DND-41 (cell line): ENCODE results near the gene PAK5.

ENCODE experiments used
- EZH2 ChIP-seq: IDR thresholded peaks from 3 replicates; pipeline ENCODE4 v1.6.1; 2012; ENCODE audit warnings: borderline replicate concordance, low read depth, mild to moderate bottlenecking, moderate library complexity, low read length, inconsistent platforms; ENCODE audit not compliant: severe bottlenecking
- TF ChIP-seq, protein P1 (sequence below): IDR thresholded peaks from 2 replicates; pipeline ENCODE4 v1.5.1; 2012; ENCODE audit warnings: borderline replicate concordance, low read length, moderate library complexity, mild to moderate bottlenecking; ENCODE audit not compliant: poor library complexity, severe bottlenecking; ENCODE audit errors: extremely low read depth

DNA sequence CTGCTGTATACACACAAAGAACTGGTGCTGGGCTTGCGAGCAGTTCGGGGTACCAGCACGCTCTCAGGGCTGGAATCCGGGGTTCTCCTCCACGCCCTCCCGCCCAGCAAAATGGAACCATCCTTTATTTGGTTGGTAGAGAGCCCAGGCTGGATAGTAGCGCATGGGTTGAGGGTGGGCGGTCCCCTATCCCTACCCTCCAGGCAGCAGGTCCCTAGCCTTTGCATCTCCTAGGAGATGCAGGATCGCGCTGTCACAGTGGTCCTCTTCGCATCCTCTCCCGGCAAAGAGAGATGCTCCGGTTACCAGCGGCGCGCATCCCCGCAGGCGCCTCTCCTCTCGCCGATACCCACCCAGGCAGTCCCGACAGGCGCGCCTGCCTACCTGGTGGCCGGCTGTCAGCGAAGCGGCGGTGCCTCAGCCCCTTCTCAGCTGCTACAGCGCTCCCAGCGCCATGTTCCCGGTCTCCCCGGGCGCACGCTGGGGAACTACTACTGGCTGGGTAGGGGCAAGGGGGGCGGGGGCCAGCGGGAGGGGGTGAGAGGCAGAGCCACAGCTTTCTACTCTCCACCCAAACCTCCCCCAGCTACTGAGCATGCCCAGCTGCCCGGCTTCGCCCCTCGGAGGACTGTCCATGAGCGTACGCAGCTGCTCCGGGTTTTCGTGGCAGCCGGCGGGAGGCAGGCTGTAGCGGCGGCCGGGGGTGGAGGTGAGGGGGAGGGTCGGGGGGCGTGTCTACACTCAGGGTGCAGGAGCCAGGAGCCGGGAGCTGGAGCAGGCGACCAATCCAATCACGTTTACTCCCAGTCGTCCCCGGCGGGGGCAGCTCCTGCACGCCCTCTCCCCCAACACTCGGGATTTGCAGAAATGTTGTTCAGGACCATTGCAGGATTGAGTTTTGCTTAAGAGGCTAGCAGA lies at the start of gene PAK5:
- TF ChIP-seq, protein P1, sequence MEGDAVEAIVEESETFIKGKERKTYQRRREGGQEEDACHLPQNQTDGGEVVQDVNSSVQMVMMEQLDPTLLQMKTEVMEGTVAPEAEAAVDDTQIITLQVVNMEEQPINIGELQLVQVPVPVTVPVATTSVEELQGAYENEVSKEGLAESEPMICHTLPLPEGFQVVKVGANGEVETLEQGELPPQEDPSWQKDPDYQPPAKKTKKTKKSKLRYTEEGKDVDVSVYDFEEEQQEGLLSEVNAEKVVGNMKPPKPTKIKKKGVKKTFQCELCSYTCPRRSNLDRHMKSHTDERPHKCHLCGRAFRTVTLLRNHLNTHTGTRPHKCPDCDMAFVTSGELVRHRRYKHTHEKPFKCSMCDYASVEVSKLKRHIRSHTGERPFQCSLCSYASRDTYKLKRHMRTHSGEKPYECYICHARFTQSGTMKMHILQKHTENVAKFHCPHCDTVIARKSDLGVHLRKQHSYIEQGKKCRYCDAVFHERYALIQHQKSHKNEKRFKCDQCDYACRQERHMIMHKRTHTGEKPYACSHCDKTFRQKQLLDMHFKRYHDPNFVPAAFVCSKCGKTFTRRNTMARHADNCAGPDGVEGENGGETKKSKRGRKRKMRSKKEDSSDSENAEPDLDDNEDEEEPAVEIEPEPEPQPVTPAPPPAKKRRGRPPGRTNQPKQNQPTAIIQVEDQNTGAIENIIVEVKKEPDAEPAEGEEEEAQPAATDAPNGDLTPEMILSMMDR = no peak
- no peak for TF ChIP-seq EZH2
